ENCODE results near the gene MED26.

- TF ChIP-seq EZH2 (IDR thresholded peaks at IDR 0.05; ENCODE audit: borderline replicate concordance, control insufficient read depth, low read depth, low read length) (no peak), SREBF2 (IDR thresholded peaks at IDR 0.05; ENCODE audit: low read length) (no peak), WRNIP1 (IDR thresholded peaks at IDR 0.05; ENCODE audit: borderline replicate concordance, low read depth, low read length) (no peak), EP300 (IDR thresholded peaks at IDR 0.05; ENCODE audit: borderline replicate concordance in 1 of 2, control insufficient read depth in 1 of 2, low read depth in 2 of 2, low read length in 2 of 2) (no peak), FOS (IDR thresholded peaks at IDR 0.05; ENCODE audit: borderline replicate concordance, extremely low read depth, insufficient read length) (no peak), ZNF274 (IDR thresholded peaks at IDR 0.05; ENCODE audit: insufficient read depth, insufficient read length) (no peak)
- TF ChIP-seq, protein P1, sequence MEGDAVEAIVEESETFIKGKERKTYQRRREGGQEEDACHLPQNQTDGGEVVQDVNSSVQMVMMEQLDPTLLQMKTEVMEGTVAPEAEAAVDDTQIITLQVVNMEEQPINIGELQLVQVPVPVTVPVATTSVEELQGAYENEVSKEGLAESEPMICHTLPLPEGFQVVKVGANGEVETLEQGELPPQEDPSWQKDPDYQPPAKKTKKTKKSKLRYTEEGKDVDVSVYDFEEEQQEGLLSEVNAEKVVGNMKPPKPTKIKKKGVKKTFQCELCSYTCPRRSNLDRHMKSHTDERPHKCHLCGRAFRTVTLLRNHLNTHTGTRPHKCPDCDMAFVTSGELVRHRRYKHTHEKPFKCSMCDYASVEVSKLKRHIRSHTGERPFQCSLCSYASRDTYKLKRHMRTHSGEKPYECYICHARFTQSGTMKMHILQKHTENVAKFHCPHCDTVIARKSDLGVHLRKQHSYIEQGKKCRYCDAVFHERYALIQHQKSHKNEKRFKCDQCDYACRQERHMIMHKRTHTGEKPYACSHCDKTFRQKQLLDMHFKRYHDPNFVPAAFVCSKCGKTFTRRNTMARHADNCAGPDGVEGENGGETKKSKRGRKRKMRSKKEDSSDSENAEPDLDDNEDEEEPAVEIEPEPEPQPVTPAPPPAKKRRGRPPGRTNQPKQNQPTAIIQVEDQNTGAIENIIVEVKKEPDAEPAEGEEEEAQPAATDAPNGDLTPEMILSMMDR (IDR thresholded peaks at IDR 0.05 in 2 of 3, conservative IDR thresholded peaks at IDR 0.05 in 1 of 3; ENCODE audit: control insufficient read depth in 2 of 3, extremely low read depth in 1 of 3, insufficient read depth in 1 of 3, low read depth in 3 of 3, low read length in 3 of 3), result no peak
Measured at GRCh38 chr19:16524991-16525734, 102.8 kb downstream of the MED26 start.

Data from GM12878 (cell line).